Parathyroid adenoma (tissue), 2 donors: Measurements from ENCODE around the gene PYDC1.
A peak's percentile ranks its signal among the peaks of the same experiment; 100 is the strongest.

Experiments
- H2AFZ ChIP-seq: fragments of 300-600 bp; sonication (generic); one replicate; pipeline ENCODE4 v1.7.0; 2017; ENCODE audit warnings: antibody characterized with exemption, mild to moderate bottlenecking
- H3K27ac ChIP-seq: fragments of 300-600 bp; sonication (generic); one replicate; pipeline ENCODE4 v1.7.0; 2017
- H3K27me3 ChIP-seq: fragments of 300-600 bp; sonication (generic); one replicate; pipeline ENCODE4 v1.7.0; 2017; ENCODE audit warnings: low read length; ENCODE audit not compliant: control insufficient read depth, insufficient read depth
- H3K36me3 ChIP-seq: fragments of 300-600 bp; sonication (generic); one replicate; pipeline ENCODE4 v1.7.0; 2017; ENCODE audit warnings: low read length; ENCODE audit not compliant: control insufficient read depth, insufficient read depth
- H3K4me1 ChIP-seq: fragments of 300-600 bp; sonication (generic); one replicate; pipeline ENCODE4 v1.7.0; 2017; ENCODE audit warnings: control low read depth
- H3K4me2 ChIP-seq: fragments of 300-600 bp; sonication (generic); one replicate; pipeline ENCODE4 v1.7.0; 2017; ENCODE audit warnings: low read length
- H3K4me3 ChIP-seq: fragments of 300-600 bp; sonication (generic); one replicate; pipeline ENCODE4 v1.7.0; 2017; ENCODE audit warnings: low read depth, low read length
- H3K79me2 ChIP-seq: fragments of 300-600 bp; sonication (generic); one replicate; pipeline ENCODE4 v1.7.0; 2017; ENCODE audit warnings: control low read depth
- H3K9ac ChIP-seq: fragments of 300-600 bp; sonication (generic); one replicate; pipeline ENCODE4 v1.7.0; 2017; ENCODE audit warnings: mild to moderate bottlenecking
- H3K9me3 ChIP-seq: fragments of 300-600 bp; sonication (generic); one replicate; pipeline ENCODE4 v1.7.0; 2017; ENCODE audit warnings: low read length; ENCODE audit not compliant: control insufficient read depth
- CTCF ChIP-seq: fragments of 300-600 bp; sonication (generic); IDR thresholded peaks from one replicate; pipeline ENCODE4 v1.7.0; 2017; ENCODE audit warnings: antibody characterized with exemption, mild to moderate bottlenecking
- donor health status: primary hyperparathyroidism.

Gene PYDC1

GRCh38 chr16:31215287-31216162 is 1.4 kb downstream of the PYDC1 start:
- peak overlapping the region; percentile 51 for H3K4me3 ChIP-seq
- no peak overlapping the region for H3K9ac ChIP-seq
- no peaks in the 10 kb centered on the region for H3K9me3 ChIP-seq
- peak overlapping the region; percentile 89 for H3K4me2 ChIP-seq
- no peak overlapping the region for H3K27ac ChIP-seq
- peaks cover 13% of the 10 kb centered on the region for H3K4me1 ChIP-seq
- H2AFZ ChIP-seq: peak overlapping the region; percentile 69
- no peak for TF ChIP-seq CTCF
- no peaks in the 10 kb centered on the region for H3K79me2 ChIP-seq
- H3K27me3 ChIP-seq: no peaks in the 10 kb centered on the region
- no peaks in the 10 kb centered on the region for H3K36me3 ChIP-seq

- H3K4me3 ChIP-seq: peak overlapping the region; percentile 51
- H3K27me3 ChIP-seq: no peaks in the 10 kb centered on the region
Measured at GRCh38 chr16:31214708-31215286, 2.1 kb downstream of the PYDC1 start.

GRCh38 chr16:31213877-31214707 is 2.8 kb downstream of the PYDC1 start, which contains the start of gene TRIM72:
Gene TRIM72 (plus strand): TSS chr16:31214119. CDS start chr16:31214739, 620 bp downstream.
- no peak within 1 kb of the TSS for H3K9ac ChIP-seq
- H3K27ac ChIP-seq: no peak within 1 kb of the TSS
- H3K27me3 ChIP-seq: no peaks in the 10 kb centered on the region

More at GRCh38 chr16:31214708-31215286, 2.1 kb downstream of the PYDC1 start:
- TF ChIP-seq CTCF: no peak
- Histone ChIP-seq H3K27ac (no peak overlapping the region), H3K4me1 (peaks cover 13% of the 10 kb centered on the region), H3K36me3 (no peaks in the 10 kb centered on the region), H3K4me2 (peak overlapping the region; percentile 89), H2AFZ (peak overlapping the region; percentile 69), H3K9ac (no peak overlapping the region), H3K79me2 (no peaks in the 10 kb centered on the region), H3K9me3 (no peaks in the 10 kb centered on the region)

GRCh38 chr16:31213342-31213741 is 3.6 kb downstream of the PYDC1 start:
- no peak for TF ChIP-seq CTCF

More at GRCh38 chr16:31213877-31214707, 2.8 kb downstream of the PYDC1 start, which contains the start of gene TRIM72:
- Histone ChIP-seq H3K4me2 (peak within 1 kb of the TSS; percentile 89), H3K36me3 (no peaks in the 10 kb centered on the region), H2AFZ (peak within 1 kb of the TSS; percentile 69), H3K4me3 (peak within 1 kb of the TSS; percentile 51), H3K79me2 (no peaks in the 10 kb centered on the region), H3K9me3 (no peaks in the 10 kb centered on the region), H3K4me1 (peaks cover 13% of the 10 kb centered on the region)
- no peak for TF ChIP-seq CTCF

More at GRCh38 chr16:31213342-31213741, 3.6 kb downstream of the PYDC1 start:
- Histone ChIP-seq H3K9me3 (no peaks in the 10 kb centered on the region), H3K36me3 (no peaks in the 10 kb centered on the region), H3K27me3 (no peaks in the 10 kb centered on the region), H3K4me2 (no peak overlapping the region), H3K79me2 (no peaks in the 10 kb centered on the region), H3K4me3 (no peak overlapping the region), H3K4me1 (peaks cover 13% of the 10 kb centered on the region), H2AFZ (no peak overlapping the region), H3K9ac (no peak overlapping the region), H3K27ac (no peak overlapping the region)
